Measurements from ENCODE around the gene ATP5MG.
A peak's percentile ranks its signal among the peaks of the same experiment; 100 is the strongest.
"Not testable (repeated sequence)": the region's sequence is repeated elsewhere in the genome, so short reads cannot be mapped to it uniquely, and the experiment has no call there.

Gene ATP5MG

GRCh38 chr11:118401151-118401879 lies at the start of gene ATP5MG:
Gene ATP5MG, plus strand, starts transcription at chr11:118401606. Its CDS starts 60 bp downstream, at chr11:118401666.
- peak; percentile 95 for DNase-seq

- DNase-seq = peak; percentile 76
Observed at GRCh38 chr11:118353084-118353710, 48.2 kb upstream of the ATP5MG start.

GRCh38 chr11:118358071-118358470 lies 43.3 kb upstream of the ATP5MG start:
- no peak for DNase-seq

- peak; percentile 99 for DNase-seq
Observed at GRCh38 chr11:118359295-118359958, 42.0 kb upstream of the ATP5MG start, which contains the start of gene UBE4A. Gene UBE4A, plus strand, starts transcription at chr11:118359600. Its CDS starts 5,481 bp downstream, at chr11:118365081.

GRCh38 chr11:118364956-118365615 lies 36.3 kb upstream of the ATP5MG start:
- no peak for DNase-seq

DNA sequence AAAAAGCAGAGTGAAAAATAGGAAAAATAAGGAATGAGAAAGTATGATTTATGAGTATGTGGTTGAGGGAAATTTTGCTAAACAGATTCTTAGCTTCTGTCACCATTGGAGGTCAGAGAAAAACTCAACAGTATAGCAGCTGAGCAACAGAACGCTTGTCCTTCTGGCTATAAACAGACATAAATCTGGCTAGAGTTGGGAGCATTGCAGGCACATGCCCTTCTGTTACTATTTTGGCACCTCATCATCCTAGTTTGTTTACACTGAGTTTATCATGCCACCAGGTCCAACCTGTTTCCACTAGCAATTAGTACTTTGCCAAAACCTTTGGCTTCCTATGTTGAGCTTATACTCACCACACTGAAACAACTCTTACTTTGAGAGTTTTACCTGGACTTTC lies 35.1 kb upstream of the ATP5MG start:
- no peak for DNase-seq

DNA sequence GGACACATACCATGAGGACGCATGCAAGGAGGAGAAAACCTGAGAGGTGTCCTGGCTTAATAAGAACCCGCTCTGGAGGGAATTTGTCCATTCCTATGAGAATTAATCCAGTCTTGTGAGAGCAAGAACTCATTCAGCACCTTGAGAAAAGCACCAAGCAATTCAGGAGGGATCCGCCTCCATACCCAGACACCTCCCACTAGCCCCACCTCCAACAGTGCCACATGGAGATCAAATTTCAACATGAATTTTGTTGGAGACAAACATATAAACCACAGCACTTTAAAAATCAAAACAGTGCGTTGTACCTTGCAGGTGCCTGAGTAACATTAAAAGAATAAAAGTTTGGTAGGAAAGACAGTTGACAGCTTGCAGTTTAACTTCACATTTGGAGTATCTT lies 30.6 kb upstream of the ATP5MG start:
- no peak for DNase-seq

GRCh38 chr11:118373263-118373662 lies 28.1 kb upstream of the ATP5MG start:
- no peak for DNase-seq

- no peak for DNase-seq
Observed at GRCh38 chr11:118373871-118374270, 27.5 kb upstream of the ATP5MG start.

- DNase-seq = no peak
Observed at GRCh38 chr11:118374729-118375128, 26.7 kb upstream of the ATP5MG start.

- DNase-seq = no peak
Observed at GRCh38 chr11:118375978-118376377, 25.4 kb upstream of the ATP5MG start.

GRCh38 chr11:118379497-118379896 lies 21.9 kb upstream of the ATP5MG start:
- no peak for DNase-seq

- no peak for DNase-seq
Observed at GRCh38 chr11:118380571-118380970, 20.8 kb upstream of the ATP5MG start.

DNA sequence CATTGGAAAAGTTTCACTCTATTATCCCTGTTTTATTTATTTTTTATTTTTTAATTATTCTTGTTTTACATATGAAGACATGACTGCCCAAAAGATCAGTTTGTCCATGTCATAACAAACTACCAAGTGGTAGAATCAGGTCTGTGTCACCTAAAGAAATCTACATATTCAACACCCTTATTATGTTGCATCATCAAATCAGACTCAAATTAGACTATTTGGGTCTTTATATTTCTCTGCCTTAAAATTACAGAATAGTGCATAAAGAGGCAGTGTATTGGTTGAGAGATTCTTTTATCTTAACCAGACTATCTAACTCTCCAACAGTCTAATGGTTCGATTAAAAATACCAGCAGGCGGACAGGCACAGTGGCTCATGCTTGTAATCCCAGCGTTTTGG lies 18.5 kb upstream of the ATP5MG start:
- no peak for DNase-seq

GRCh38 chr11:118383657-118384056 lies 17.7 kb upstream of the ATP5MG start:
- no peak for DNase-seq

DNA sequence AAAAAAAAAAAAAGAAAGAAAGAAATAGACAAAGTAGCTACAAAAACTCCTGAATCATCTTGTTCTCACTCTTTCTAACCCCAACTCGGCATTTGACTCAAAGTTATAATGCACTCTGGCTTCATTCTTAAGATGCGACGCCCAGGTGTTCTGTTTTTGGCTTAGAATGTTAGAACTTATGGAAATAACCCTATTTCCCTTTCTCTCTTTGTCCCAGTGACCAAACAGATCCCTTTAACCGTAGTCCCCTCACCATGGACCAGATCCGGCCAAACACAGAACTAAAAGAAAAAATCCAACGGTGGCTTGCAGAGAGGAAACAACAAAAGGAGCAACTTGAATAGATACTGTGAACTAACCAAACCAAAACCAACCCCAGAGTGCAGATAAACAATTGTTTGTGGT lies 5.3 kb upstream of the ATP5MG start:
- DNase-seq = peak; percentile 53

GRCh38 chr11:118397448-118397847 lies 4.0 kb upstream of the ATP5MG start:
- no peak for DNase-seq

DNA sequence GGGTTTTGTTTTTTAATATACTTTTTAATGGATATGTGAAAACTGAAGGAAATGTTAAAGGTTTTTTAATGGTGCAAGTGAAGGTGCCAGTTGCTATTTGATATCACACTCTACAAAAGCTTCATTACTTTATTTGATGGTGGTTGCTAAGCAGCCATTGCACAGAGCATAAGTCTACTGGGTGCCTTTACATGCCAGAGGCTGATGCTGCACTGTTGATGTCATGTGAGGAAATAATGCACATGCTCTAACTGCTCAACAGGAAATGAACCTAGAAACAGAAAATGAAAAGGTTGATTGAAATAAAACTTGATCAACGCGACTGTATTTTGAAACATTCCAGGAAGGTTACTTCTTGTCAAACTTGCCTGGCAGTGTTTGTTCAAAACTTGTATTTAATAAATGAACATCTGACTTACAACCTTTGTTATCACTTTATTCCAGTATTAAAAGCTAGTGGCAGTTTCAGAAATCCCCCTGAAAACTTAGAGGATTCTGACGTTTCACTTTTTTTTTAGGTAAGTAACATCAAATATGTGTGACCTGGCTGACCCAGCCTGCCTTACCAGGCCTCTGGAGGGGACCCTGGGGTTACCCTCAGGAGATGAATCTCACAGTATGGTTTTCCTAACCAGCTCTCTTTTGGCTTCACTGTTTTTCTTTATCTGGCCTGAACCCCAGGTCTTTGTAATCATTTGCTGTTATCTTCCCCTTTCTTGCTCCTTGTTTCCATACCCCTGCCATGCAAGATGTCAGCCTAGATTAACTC lies 2.4 kb upstream of the ATP5MG start:
- peak; percentile 91 for DNase-seq

DNA sequence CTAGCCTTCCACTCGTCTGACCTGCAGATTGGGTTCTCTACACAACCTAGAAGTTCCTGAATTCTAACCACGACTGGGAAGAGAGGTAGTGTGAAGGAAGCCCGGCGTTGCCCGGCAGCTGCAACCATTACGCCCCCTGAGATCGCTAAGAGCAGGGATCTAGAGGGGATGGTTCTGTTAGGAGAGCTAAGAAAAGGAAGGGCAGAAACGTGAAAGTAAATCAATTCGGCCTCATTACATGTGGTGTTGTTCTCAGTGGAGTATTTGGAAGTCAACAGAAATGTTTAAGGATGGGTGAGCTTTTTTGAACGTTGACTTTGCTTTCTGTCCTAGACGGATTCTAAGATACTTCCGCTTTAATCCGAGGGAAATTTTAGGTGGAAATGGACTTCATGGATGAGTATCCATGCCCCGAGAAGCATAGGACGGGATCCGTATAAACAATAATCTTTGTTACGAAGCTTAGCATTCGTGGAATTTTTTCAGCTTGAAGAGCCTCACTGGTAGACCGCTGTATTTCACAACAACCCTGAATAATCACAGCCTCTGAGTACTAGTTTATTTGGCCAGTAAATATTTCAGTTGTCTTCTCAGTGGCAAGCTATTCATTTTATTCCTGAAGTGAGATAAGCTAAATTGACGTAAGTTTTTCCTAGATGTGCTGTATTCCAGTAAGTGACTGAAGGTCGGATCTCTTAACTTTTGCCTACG lies 629 bp downstream of the ATP5MG start:
- no peak for DNase-seq

GRCh38 chr11:118402594-118402993 lies 1.2 kb downstream of the ATP5MG start:
- not testable (repeated sequence) for DNase-seq

- no peak for DNase-seq
Observed at GRCh38 chr11:118406599-118407166, 5.3 kb downstream of the ATP5MG start.
